GM19025 (cell line): ENCODE results near the gene MED25.

ENCODE experiments used
- ATAC-seq: cut with Tn5 transposase; IDR thresholded peaks from one replicate; pipeline ENCODE4 v1.9.1; 2021; ENCODE audit warnings: mild to moderate bottlenecking, low read depth, moderate library complexity; ENCODE audit not compliant: unreplicated experiment

Gene MED25

GRCh38 chr19:49798574-49798973, 19.5 kb upstream of the MED25 start:
- ATAC-seq: no peak

GRCh38 chr19:49799271-49799797, 18.8 kb upstream of the MED25 start:
- ATAC-seq: no peak

GRCh38 chr19:49799798-49800376, 18.2 kb upstream of the MED25 start:
- ATAC-seq: no peak

DNA sequence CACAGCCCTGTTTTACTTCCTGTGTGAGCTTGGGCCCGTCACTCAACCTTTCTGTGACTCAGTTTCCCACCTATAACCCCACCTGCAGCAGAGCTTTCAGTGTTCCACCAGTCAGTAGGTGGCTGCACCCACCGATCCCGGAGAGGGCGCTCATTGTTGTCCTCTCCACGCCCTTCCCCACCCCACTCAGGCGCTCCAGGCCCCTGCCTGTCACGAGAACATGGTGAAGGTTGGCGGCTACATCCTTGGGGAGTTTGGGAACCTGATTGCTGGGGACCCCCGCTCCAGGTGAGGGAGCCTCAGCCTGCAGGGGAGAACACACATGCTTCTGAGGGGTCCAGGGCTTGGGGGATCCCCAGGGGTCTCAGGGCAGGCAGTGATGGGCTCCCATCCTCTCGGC, 17.3 kb upstream of the MED25 start:
- ATAC-seq: no peak

- no peak for ATAC-seq
These were observed 16.6 kb upstream of the MED25 start for GRCh38 chr19:49801401-49801888.

GRCh38 chr19:49801966-49802661, 16.0 kb upstream of the MED25 start:
- no peak for ATAC-seq

- ATAC-seq: no peak
These were observed 15.1 kb upstream of the MED25 start for GRCh38 chr19:49802836-49803528.

DNA sequence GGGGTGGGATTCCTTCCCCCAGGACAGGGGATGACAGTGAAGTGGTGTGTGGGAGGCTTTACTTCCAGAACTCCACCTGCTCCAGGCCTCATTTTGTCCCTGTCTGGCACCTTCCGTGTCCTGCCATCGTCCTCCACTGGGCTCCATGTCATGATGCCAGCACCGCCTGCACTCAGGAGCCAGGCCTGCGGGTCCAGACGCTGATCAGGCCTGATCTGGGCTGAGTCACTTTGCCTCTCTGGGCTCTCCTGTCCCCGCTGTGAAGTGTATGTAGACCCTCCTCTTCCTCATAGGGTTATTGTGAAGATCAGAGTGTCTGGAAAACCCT, 14.6 kb upstream of the MED25 start:
- ATAC-seq: no peak

GRCh38 chr19:49805822-49806619, 12.1 kb upstream of the MED25 start:
- ATAC-seq: no peak

GRCh38 chr19:49806620-49806959, 11.5 kb upstream of the MED25 start:
- ATAC-seq: no peak

DNA sequence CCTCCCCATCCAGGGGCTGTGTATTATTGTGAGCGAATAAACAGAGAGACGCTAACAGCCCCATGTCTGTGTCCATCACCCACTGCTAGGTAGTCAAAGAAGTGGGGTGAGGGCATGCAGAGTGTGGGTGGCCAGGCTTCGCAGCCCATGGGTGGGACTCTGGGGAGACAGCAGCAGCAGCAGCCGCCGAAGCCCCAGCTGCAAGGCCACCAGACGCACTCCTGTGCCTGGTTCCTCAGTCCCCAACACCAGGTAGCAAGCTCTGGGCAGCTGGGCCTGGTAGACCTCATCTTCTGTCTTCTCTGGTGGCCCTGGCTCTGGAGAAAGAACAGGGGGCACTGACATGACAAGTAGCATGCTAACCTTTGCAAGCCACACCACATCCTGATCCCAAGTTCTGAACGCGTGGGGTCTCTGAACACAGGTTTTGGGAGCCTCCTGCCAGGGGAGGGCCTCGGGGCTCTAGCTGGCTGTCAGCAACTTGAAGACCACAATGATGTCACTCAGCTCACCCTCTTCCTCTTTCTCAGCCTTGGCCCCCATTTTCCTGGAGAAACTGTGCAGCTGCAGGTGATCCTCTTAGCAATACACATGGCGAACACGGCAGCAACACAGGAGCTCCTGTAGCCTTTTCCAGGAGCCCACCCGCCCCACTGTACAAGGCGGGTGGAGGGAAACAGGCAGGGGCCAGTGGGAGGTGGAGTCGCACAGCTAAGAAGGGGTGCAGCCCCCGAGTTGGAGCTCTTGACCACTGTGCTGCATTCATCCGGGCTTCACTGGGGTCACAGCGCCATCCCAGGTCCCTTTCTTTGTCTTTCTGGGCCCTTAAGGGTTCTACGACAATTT, 10.8 kb upstream of the MED25 start:
- no peak for ATAC-seq

GRCh38 chr19:49807904-49808675, 10.0 kb upstream of the MED25 start:
- no peak for ATAC-seq

- ATAC-seq: no peak
These were observed 9.4 kb upstream of the MED25 start for GRCh38 chr19:49808711-49809159.

DNA sequence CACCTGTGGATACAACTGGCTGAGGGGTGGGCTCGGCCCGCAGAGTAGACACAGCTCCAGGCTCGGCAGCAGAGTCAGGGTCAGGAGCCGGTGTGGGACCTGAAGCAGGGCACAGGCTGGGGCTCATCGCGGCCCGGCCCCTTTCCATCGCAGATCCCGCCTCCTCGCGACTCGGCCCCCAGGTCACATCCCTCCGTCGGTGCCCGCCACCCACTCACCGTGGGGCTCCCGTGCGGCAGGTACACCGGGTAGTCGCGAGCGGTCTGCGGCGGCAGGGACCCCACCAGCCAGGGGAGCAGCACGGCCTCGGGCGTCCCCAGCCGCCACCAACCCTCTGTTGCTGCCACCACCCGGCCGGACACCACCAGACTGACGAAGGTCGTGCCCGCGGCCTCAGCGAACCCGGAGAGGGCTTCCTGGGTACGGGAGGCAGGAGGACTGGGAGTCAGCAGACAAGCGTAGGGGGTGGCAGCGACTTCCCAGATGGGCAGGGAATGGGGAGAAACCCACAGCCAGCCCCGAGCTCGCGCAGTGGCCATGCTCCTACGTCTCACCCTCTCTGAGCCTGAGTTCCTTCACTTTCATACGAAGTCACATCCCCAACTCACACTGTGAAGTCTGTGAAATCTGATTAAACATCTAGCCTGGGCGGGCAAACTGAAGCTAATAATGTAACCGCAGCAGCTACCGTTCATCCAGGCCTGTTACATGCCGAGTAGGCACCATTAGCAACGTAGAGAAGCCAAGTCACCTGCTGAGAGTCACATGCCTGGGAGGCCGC, 8.7 kb upstream of the MED25 start:
- ATAC-seq: no peak

DNA sequence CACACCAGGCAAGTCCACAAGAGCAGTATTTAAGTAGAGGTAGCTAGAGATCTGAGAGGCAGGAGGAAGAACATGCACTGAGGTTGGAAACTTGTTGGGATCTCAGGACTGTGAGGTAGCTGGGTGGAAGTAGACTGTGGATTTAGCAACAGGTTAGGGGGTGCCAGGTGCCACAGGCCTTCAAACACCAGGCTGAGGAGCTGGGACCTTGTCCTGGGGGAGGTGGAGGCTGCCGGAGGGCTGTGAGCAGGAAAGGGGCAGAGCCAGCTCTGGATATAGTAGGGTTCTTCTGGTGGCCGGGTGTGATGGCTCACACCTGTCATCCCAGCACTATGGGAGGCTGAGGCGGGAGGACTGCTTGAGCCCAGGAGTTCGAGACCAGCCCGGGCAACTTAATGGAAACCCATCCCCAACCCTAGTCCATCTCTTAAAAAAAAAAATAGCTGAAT, 8.1 kb upstream of the MED25 start:
- no peak for ATAC-seq

- no peak for ATAC-seq
These were observed 6.8 kb upstream of the MED25 start for GRCh38 chr19:49811328-49811727.

DNA sequence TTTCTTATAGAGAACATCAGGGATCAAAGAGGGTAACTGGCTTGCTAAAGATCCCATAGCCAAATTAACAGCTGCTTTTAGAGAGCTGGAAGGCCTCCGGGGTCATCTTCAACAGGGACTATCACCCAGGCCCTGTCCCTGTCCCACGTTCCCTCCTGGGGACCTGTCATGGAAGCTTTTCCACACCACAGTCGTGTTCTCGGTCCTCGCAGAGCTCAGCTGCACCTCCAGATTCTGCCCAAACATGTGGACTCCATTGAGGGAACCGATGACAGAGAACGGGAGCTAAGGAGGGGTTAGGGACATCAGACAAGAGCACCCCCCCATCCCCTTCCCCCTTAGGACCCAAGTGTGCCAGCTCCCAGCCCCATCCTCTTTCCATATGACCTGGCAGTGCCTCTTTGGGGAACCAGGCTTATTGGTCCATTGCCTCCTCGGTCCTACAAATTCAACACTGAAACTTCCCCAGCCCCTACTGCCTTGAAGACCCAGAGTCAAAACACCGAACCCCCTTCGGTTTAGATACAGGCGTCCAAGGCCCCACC, 5.6 kb upstream of the MED25 start:
- no peak for ATAC-seq
